Endothelial cell of umbilical vein (primary cell): Measurements from ENCODE around the gene IL33. TPM values are rescaled to one million over a fixed set of nuclear protein-coding genes. Genes with fewer than 3 reads are reported as not detected.

ENCODE experiments used
- BruUV-seq: library from RNA; stranded (reverse); fragments of 400-500 nt; replicated peaks from 2 replicates; lab custom pipeline; 2021; lab: Mats Ljungman, UMichigan
- CTCF ChIA-PET: fragments of 300-600, 350-600 bp; sonication (Branson Sonifier 250); formaldehyde crosslinking; loops from one replicate; lab custom pipeline; 2021; ENCODE audit warnings: antibody characterized with exemption, inconsistent platforms; lab: Charles Lee
- POLR2A ChIA-PET: fragments of 300-600, 350-600 bp; sonication (Branson Sonifier 250); formaldehyde crosslinking; loops from one replicate; lab custom pipeline; 2021; ENCODE audit warnings: antibody characterized with exemption, inconsistent platforms; lab: Charles Lee
- DNase-seq: peaks from one replicate; pipeline ENCODE4 v3.0.0-alpha.2; 2011; ENCODE audit warnings: low read depth, low spot score
- FAIRE-seq: peaks from 2 replicates; lab custom pipeline; 2011; peaks lifted over from hg19 to GRCh38; lab: Jason Lieb, UNC
- H2AFZ ChIP-seq: 2 replicates; pipeline ENCODE4 v1.6.0; 2012; ENCODE audit warnings: low read depth, low read length, control low read depth, inconsistent platforms
- H3K27ac ChIP-seq: 2 replicates; pipeline ENCODE4 v1.5.1; 2011; ENCODE audit warnings: low read depth, mild to moderate bottlenecking, control low read depth, low read length, moderate library complexity; ENCODE audit not compliant: insufficient read depth
- H3K27me3 ChIP-seq, 2 experiments: 2 replicates each; pipeline versions ENCODE4 v1.6.0 to v1.6.1; 2011; ENCODE audit warnings: low read length in 2 of 2, mixed read lengths in 1 of 2; ENCODE audit not compliant: control insufficient read depth in 2 of 2, insufficient read depth in 2 of 2
- H3K36me3 ChIP-seq, 2 experiments: 2 replicates in 1 of 2; 3 replicates in 1 of 2; pipeline ENCODE4 v1.5.1; 2011; ENCODE audit warnings: low read length in 2 of 2, mild to moderate bottlenecking in 1 of 2, moderate library complexity in 1 of 2; ENCODE audit not compliant: control insufficient read depth in 2 of 2, insufficient read depth in 2 of 2; ENCODE audit errors: extremely low read depth in 1 of 2
- H3K4me1 ChIP-seq: 3 replicates; pipeline ENCODE4 v1.5.1; 2011; ENCODE audit warnings: mild to moderate bottlenecking, low read length; ENCODE audit not compliant: control insufficient read depth, insufficient read depth; ENCODE audit errors: extremely low read depth
- H3K4me2 ChIP-seq: 2 replicates; pipeline ENCODE4 v1.6.1; 2011; ENCODE audit warnings: low read length, control low read depth, mixed read lengths; ENCODE audit not compliant: insufficient read depth
- H3K4me3 ChIP-seq, 3 experiments: fragments of 200-600 bp in 1 of 3; sonication (generic), shearing (Covaris generic) in 1 of 3; replicated peaks in 1 of 3; 2 replicates each; pipeline ENCODE4 v1.5.1; 2011 to 2016; ENCODE audit warnings: control low read depth in 3 of 3, low read length in 3 of 3, mild to moderate bottlenecking in 2 of 3, inconsistent platforms in 1 of 3, low read depth in 1 of 3, moderate library complexity in 1 of 3; ENCODE audit not compliant: insufficient read depth in 1 of 3
- H3K79me2 ChIP-seq: 2 replicates; pipeline ENCODE4 v1.6.0; 2012; ENCODE audit warnings: low read length, inconsistent platforms; ENCODE audit not compliant: control insufficient read depth, insufficient read depth
- H3K9ac ChIP-seq: replicated peaks from 2 replicates; pipeline ENCODE3; 2011; ENCODE audit warnings: low read length, control low read depth; ENCODE audit not compliant: insufficient read depth; ENCODE audit errors: extremely low read depth
- H3K9me1 ChIP-seq: replicated peaks from 3 replicates; pipeline ENCODE4 v1.6.0; 2011; ENCODE audit warnings: mild to moderate bottlenecking, low read length; ENCODE audit not compliant: control insufficient read depth, insufficient read depth; ENCODE audit errors: extremely low read depth
- H3K9me3 ChIP-seq: replicated peaks from 2 replicates; pipeline ENCODE4 v1.5.1; 2012; ENCODE audit warnings: low read length, inconsistent platforms; ENCODE audit not compliant: control insufficient read depth, insufficient read depth
- H4K20me1 ChIP-seq: replicated peaks from 2 replicates; pipeline ENCODE3; 2011; ENCODE audit warnings: mild to moderate bottlenecking, low read length; ENCODE audit not compliant: control insufficient read depth, insufficient read depth; ENCODE audit errors: extremely low read depth
- EZH2 ChIP-seq: IDR thresholded peaks from 2 replicates; pipeline ENCODE4 v1.6.1; 2012; ENCODE audit warnings: borderline replicate concordance, low read depth, mild to moderate bottlenecking, moderate library complexity, low read length, inconsistent platforms; ENCODE audit not compliant: severe bottlenecking
- FOS ChIP-seq: IDR thresholded peaks from 2 replicates; pipeline ENCODE4 v1.6.1; 2011; ENCODE audit warnings: mild to moderate bottlenecking, low read length, moderate library complexity, borderline replicate concordance; ENCODE audit not compliant: insufficient read depth
- GATA2 ChIP-seq: IDR thresholded peaks from 2 replicates; pipeline ENCODE4 v1.7.0; 2011; ENCODE audit warnings: low read depth, mild to moderate bottlenecking, moderate library complexity, mixed read lengths, low read length; ENCODE audit not compliant: insufficient read length, insufficient read depth
- JUN ChIP-seq: IDR thresholded peaks from 2 replicates; pipeline ENCODE4 v1.6.1; 2011; ENCODE audit warnings: borderline replicate concordance, low read depth; ENCODE audit not compliant: insufficient read length, insufficient read depth
- MYC ChIP-seq: IDR thresholded peaks from one replicate; pipeline ENCODE4 v1.6.1; 2011; ENCODE audit warnings: mild to moderate bottlenecking, low read depth, low read length
- POLR2A ChIP-seq: IDR thresholded peaks from 2 replicates; pipeline ENCODE4 v1.6.1; 2012; ENCODE audit warnings: low read depth, mild to moderate bottlenecking, control low read depth, low read length
- POLR2AphosphoS5 ChIP-seq: IDR thresholded peaks from 2 replicates; pipeline ENCODE4 v1.6.1; 2012; ENCODE audit warnings: low read depth, mild to moderate bottlenecking, control low read depth, low read length, moderate library complexity; ENCODE audit not compliant: insufficient read depth
- dilution Hi-C: fragments of 300-500 bp; cut with MboI; formaldehyde crosslinking; loops from one replicate; pipeline ENCODE4 v1.15.0; 2019; ENCODE audit warnings: low sequenced_read_pairs; ENCODE audit not compliant: extremely low pct_ligation_motif_present
- intact Hi-C: fragments of 100-400 bp; cut with micrococcal nuclease; formaldehyde crosslinking; loops from one replicate; pipeline ENCODE4 v1.10.0; 2022
- polyA plus RNA-seq, 4 experiments: library from polyadenylated mRNA; depleted of rRNA in 3 of 4; stranded (reverse) in 3 of 4; unstranded in 1 of 4; fragments of >200 nt; gene quantifications; 2 replicates each; pipeline versions ENCODE4 v1.2.1 to v1.2.3, GENCODE V29; 2011 to 2012; ENCODE audit warnings: missing spikeins in 1 of 4
- total RNA-seq: library from RNA; stranded (reverse); gene quantifications from 2 replicates; pipeline ENCODE4 v1.2.3, GENCODE V29; 2021
- TF ChIP-seq, protein P1 (sequence below): IDR thresholded peaks from 2 replicates; pipeline ENCODE4 v1.6.1; 2011; ENCODE audit not compliant: insufficient read depth, insufficient read length
- TF ChIP-seq, protein P2 (sequence below), 2 donors: IDR thresholded peaks; 1 replicate in 1 of 2; 2 replicates in 1 of 2; pipeline ENCODE4 v1.5.1; 2011; ENCODE audit warnings: low read length in 2 of 2, mild to moderate bottlenecking in 2 of 2, moderate library complexity in 2 of 2, control low read depth in 1 of 2, inconsistent platforms in 1 of 2, low read depth in 1 of 2; ENCODE audit not compliant: insufficient read depth in 1 of 2; ENCODE audit errors: extremely low read depth in 1 of 2

Gene IL33
- total and polyA plus RNA-seq, 2 donors (not counting 3 experiments of a cell fraction or from before 2014, with no cell fraction given): 8.7 to 13.8 TPM

DNA sequence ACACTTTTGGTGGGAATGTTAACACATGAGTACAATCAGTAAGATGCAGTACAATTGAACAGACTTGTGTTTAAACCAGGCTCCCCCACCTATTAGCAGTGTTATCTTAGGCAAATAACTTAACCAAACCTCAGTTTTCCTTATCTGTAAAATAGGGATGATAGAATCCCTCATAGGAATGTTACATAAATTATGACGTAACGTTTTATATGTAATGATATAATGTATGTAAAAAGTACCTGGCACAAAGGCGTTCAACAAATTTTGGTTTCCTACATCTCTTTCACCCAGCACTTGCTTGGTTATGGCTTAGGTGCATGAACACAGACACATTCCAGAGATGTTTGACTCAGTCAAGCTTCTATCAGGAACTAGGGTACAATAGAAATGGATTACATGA lies 26.7 kb upstream of the IL33 start:
- DNase-seq (no peak), FAIRE-seq (no peak)
- Histone ChIP-seq H3K9me1 (no peaks in the 10 kb centered on the region), H3K79me2 (no peaks in the 10 kb centered on the region), H3K4me2 (no peak overlapping the region), H3K27me3 (no peaks in the 10 kb centered on the region), H3K4me1 (peaks cover 15% of the 10 kb centered on the region), H3K27ac (no peak overlapping the region), H3K9me3 (no peaks in the 10 kb centered on the region), H3K4me3 (no peak overlapping the region), H3K36me3 (no peaks in the 10 kb centered on the region), H3K9ac (no peak overlapping the region), H2AFZ (no peak overlapping the region), H4K20me1 (no peaks in the 10 kb centered on the region)
- intact Hi-C loops (no loop called here), dilution Hi-C loops (no loop called here)
- no peak for TF ChIP-seq MYC
- no peak for TF ChIP-seq EZH2
- TF ChIP-seq, protein P1, sequence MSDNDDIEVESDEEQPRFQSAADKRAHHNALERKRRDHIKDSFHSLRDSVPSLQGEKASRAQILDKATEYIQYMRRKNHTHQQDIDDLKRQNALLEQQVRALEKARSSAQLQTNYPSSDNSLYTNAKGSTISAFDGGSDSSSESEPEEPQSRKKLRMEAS: no peak
- TF ChIP-seq GATA2: no peak
- TF ChIP-seq JUN: no peak
- TF ChIP-seq POLR2AphosphoS5: no peak
- TF ChIP-seq, protein P2, sequence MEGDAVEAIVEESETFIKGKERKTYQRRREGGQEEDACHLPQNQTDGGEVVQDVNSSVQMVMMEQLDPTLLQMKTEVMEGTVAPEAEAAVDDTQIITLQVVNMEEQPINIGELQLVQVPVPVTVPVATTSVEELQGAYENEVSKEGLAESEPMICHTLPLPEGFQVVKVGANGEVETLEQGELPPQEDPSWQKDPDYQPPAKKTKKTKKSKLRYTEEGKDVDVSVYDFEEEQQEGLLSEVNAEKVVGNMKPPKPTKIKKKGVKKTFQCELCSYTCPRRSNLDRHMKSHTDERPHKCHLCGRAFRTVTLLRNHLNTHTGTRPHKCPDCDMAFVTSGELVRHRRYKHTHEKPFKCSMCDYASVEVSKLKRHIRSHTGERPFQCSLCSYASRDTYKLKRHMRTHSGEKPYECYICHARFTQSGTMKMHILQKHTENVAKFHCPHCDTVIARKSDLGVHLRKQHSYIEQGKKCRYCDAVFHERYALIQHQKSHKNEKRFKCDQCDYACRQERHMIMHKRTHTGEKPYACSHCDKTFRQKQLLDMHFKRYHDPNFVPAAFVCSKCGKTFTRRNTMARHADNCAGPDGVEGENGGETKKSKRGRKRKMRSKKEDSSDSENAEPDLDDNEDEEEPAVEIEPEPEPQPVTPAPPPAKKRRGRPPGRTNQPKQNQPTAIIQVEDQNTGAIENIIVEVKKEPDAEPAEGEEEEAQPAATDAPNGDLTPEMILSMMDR (IDR thresholded peaks at IDR 0.05; ENCODE audit: extremely low read depth in 1 of 2, insufficient read depth in 1 of 2, low read depth in 1 of 2, low read length in 2 of 2): no peak
- no peak for TF ChIP-seq FOS
- TF ChIP-seq POLR2A: no peak
- CTCF ChIA-PET: interaction anchor here (3.2 to 4.6 kb wide), 2 partner anchors 9 to 117 kb away, joined by 25 to 27 read pairs; no protein-coding TSS in a partner anchor
- BruUV-seq: no TSS peak
- POLR2A ChIA-PET: no interaction called here
